Skeletal muscle tissue (tissue), 4 donors: ENCODE data around the gene KLHL7. TPM values are rescaled to one million over a fixed set of nuclear protein-coding genes. Genes with fewer than 3 reads are reported as not detected.
"Not testable (repeated sequence)": the region's sequence is repeated elsewhere in the genome, so short reads cannot be mapped to it uniquely, and the experiment has no call there.

Source experiments
- H3K27ac ChIP-seq: one replicate; pipeline ENCODE4 v1.7.0; 2013; ENCODE audit warnings: mild to moderate bottlenecking, low read depth, low read length, inconsistent platforms
- H3K27me3 ChIP-seq, 3 donors: one replicate each; pipeline ENCODE4 v1.7.0; 2013; ENCODE audit warnings: low read length in 3 of 3; ENCODE audit not compliant: control insufficient read depth in 3 of 3, insufficient read depth in 3 of 3
- H3K36me3 ChIP-seq, 3 donors: one replicate each; pipeline ENCODE4 v1.7.0; 2013; ENCODE audit warnings: low read length in 3 of 3; ENCODE audit not compliant: control insufficient read depth in 3 of 3, insufficient read depth in 3 of 3
- H3K4me1 ChIP-seq, 3 donors: one replicate each; pipeline ENCODE4 v1.7.0; 2013; ENCODE audit warnings: low read length in 3 of 3, mild to moderate bottlenecking in 3 of 3; ENCODE audit not compliant: control insufficient read depth in 3 of 3, insufficient read depth in 3 of 3
- H3K4me3 ChIP-seq, 3 donors: one replicate each; pipeline ENCODE4 v1.7.0; 2013; ENCODE audit warnings: low read length in 3 of 3
- H3K9ac ChIP-seq, 3 donors: one replicate each; pipeline ENCODE4 v1.7.0; 2013; ENCODE audit warnings: low read length in 3 of 3, mild to moderate bottlenecking in 3 of 3, moderate library complexity in 2 of 3, low read depth in 1 of 3
- H3K9me3 ChIP-seq, 3 donors: one replicate each; pipeline ENCODE4 v1.7.0; 2013; ENCODE audit warnings: low read length in 3 of 3; ENCODE audit not compliant: control insufficient read depth in 3 of 3
- total RNA-seq: library from RNA; depleted of rRNA; stranded (reverse); fragments of >200 nt; gene quantifications from one replicate; pipeline ENCODE4 v1.2.3, GENCODE V29; 2014
- donor health status: Osteomylitis.

KLHL7 gene
- total RNA-seq, 1 donor from 2014 or later, result 17.7 TPM

DNA sequence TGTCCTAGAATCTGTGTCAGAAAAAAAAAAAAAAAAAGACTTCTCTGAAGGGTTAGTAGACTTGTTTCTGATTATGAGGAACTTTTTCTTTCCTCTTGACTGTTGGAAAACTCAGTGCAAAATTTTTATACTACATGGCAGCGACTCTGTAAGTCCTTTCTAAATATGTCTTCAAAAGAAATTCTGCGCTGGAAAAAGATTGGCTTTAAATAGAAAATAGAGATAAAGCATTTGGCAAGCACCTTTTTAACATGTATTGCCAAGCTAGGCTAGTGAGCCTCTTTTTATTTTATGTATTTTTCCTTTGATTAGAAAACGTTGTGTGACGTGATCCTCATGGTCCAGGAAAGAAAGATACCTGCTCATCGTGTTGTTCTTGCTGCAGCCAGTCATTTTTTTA, 17.9 kb downstream of the KLHL7 start:
- Histone ChIP-seq H3K27ac (no peak overlapping the region), H3K9me3 (no peaks in the 10 kb centered on the region), H3K4me1 (peaks cover 0 to under 1% (median 0%) of the 10 kb centered on the region in 3 donors), H3K9ac (no peak overlapping the region), H3K36me3 (peaks cover 14 to 24% (median 20%) of the 10 kb centered on the region in 3 donors), H3K27me3 (no peaks in the 10 kb centered on the region), H3K4me3 (no peak overlapping the region)

GRCh38 chr7:23129036-23129435, 23.5 kb downstream of the KLHL7 start:
- Histone ChIP-seq H3K9ac (no peak overlapping the region), H3K36me3 (peaks cover 17 to 32% (median 29%) of the 10 kb centered on the region in 3 donors), H3K4me3 (no peak overlapping the region), H3K4me1 (no peaks in the 10 kb centered on the region), H3K9me3 (peaks cover 0 to 3% (median 0%) of the 10 kb centered on the region in 3 donors), H3K27me3 (no peaks in the 10 kb centered on the region), H3K27ac (no peak overlapping the region)

- H3K9me3 ChIP-seq, H3K27ac ChIP-seq, H3K9ac ChIP-seq, H3K4me3 ChIP-seq, H3K27me3 ChIP-seq, H3K4me1 ChIP-seq: not testable (repeated sequence)
- peaks cover 11 to 18% (median 15%) of the 10 kb centered on the region in 3 donors for H3K36me3 ChIP-seq
Measured at GRCh38 chr7:23131799-23132198, 26.2 kb downstream of the KLHL7 start.

DNA sequence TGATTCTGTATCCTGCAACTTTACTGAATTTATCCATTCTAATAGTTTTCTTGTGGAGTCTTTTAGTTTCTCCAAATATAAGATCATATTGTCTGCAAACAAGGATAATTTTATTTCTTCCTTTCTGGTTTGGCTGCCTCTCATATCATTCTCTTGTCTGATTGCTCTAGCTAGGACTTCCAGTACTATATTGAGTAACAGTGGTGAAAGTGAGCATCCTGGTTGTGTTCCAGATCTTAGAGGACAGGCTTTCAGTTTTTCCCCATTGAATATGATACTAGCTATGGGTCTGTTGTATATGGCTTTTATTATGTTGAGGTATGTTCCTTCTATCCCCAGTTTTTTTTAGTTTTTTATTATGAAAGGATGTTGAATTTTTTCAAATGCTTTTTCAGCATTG, 28.2 kb downstream of the KLHL7 start:
- Histone ChIP-seq H3K9me3 (peaks cover 0 to 3% (median 0%) of the 10 kb centered on the region in 3 donors), H3K36me3 (peaks cover 4 to 8% (median 5%) of the 10 kb centered on the region in 3 donors), H3K9ac (no peak overlapping the region), H3K4me3 (no peak overlapping the region), H3K27me3 (no peaks in the 10 kb centered on the region), H3K27ac (no peak overlapping the region), H3K4me1 (no peaks in the 10 kb centered on the region)

- Histone ChIP-seq H3K27ac (no peak overlapping the region), H3K9ac (no peak overlapping the region)
Measured at GRCh38 chr7:23135755-23136154, 30.2 kb downstream of the KLHL7 start.

GRCh38 chr7:23136216-23136615, 30.6 kb downstream of the KLHL7 start:
- Histone ChIP-seq H3K4me1 (no peaks in the 10 kb centered on the region), H3K27ac (no peak overlapping the region), H3K36me3 (peaks cover 2 to 5% (median 2%) of the 10 kb centered on the region in 3 donors), H3K27me3 (no peaks in the 10 kb centered on the region), H3K9ac (no peak overlapping the region), H3K9me3 (peaks cover 0 to 3% (median 0%) of the 10 kb centered on the region in 3 donors), H3K4me3 (no peak overlapping the region)

More at GRCh38 chr7:23135755-23136154, 30.2 kb downstream of the KLHL7 start:
- H3K27me3 ChIP-seq, result no peaks in the 10 kb centered on the region
- H3K36me3 ChIP-seq, result peaks cover 0 to 3% (median 0%) of the 10 kb centered on the region in 3 donors
- no peaks in the 10 kb centered on the region for H3K4me1 ChIP-seq
- H3K9me3 ChIP-seq, result peaks cover 0 to 3% (median 0%) of the 10 kb centered on the region in 3 donors
- H3K4me3 ChIP-seq, result no peak overlapping the region

DNA sequence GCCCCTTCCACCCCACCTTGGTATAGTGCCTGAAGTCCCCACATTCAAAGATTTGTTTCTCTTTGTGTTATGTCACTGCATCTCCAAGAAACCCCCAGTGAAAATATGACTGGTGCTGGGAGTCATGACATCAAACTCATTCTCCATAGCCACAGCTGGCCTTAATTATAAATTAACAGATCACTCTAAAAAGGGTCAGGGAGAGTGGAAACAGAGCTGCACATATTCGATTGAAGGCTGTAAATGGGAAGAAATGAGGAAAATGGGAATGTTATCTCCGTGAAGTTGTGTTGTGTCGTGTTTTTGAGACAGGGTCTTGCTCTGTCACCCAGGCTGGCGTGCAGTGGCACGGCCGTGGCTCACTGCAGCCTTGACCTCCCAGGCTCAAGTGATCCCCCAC, 52.1 kb downstream of the KLHL7 start:
- H3K27ac ChIP-seq, result no peak overlapping the region
- peaks cover 0 to 12% (median 10%) of the 10 kb centered on the region in 3 donors for H3K36me3 ChIP-seq
- no peak overlapping the region for H3K9ac ChIP-seq
- no peaks in the 10 kb centered on the region for H3K4me1 ChIP-seq
- H3K4me3 ChIP-seq, result no peak overlapping the region
- no peaks in the 10 kb centered on the region for H3K9me3 ChIP-seq
- no peaks in the 10 kb centered on the region for H3K27me3 ChIP-seq

GRCh38 chr7:23158546-23158945, 53.0 kb downstream of the KLHL7 start:
- H3K9ac ChIP-seq, result no peak overlapping the region
- H3K4me1 ChIP-seq, result no peaks in the 10 kb centered on the region
- no peak overlapping the region for H3K4me3 ChIP-seq
- H3K36me3 ChIP-seq, result peaks cover 0 to 8% (median 6%) of the 10 kb centered on the region in 3 donors
- no peak overlapping the region for H3K27ac ChIP-seq
- no peaks in the 10 kb centered on the region for H3K27me3 ChIP-seq
- no peaks in the 10 kb centered on the region for H3K9me3 ChIP-seq

DNA sequence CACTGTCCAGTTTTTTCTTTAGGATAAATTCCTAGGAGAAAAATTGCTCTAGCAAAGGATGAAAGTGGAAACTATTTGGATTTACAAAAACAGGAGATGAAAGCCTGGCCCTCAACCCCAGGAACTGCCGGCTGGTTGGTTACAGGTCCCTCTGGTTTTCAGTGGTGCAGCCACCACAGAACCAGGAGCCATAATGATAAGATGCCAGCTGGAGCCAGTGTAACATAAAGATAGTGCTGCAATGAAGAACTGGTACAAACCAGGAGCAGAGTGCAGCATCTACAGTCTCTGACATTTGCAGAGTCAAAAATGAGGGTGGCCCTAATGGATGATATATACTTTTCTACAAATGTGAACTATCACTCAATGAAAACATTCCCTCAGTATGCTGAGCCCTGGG, 55.9 kb downstream of the KLHL7 start:
- H3K9ac ChIP-seq, result no peak overlapping the region
- no peak overlapping the region for H3K27ac ChIP-seq
- H3K4me3 ChIP-seq, result no peak overlapping the region
- no peaks in the 10 kb centered on the region for H3K9me3 ChIP-seq
- peaks cover 0 to 8% (median 7%) of the 10 kb centered on the region in 3 donors for H3K36me3 ChIP-seq
- no peaks in the 10 kb centered on the region for H3K4me1 ChIP-seq
- no peaks in the 10 kb centered on the region for H3K27me3 ChIP-seq

GRCh38 chr7:23164846-23165245, 59.3 kb downstream of the KLHL7 start:
- peaks cover 0 to 11% (median 5%) of the 10 kb centered on the region in 3 donors for H3K36me3 ChIP-seq
- H3K27ac ChIP-seq, result no peak overlapping the region
- H3K9ac ChIP-seq, result no peak overlapping the region
- H3K4me3 ChIP-seq, result no peak overlapping the region
- no peaks in the 10 kb centered on the region for H3K4me1 ChIP-seq
- no peaks in the 10 kb centered on the region for H3K9me3 ChIP-seq
- no peaks in the 10 kb centered on the region for H3K27me3 ChIP-seq
